Measurements from ENCODE around the gene GLI3. TPM values are rescaled to one million over a fixed set of nuclear protein-coding genes. Genes with fewer than 3 reads are reported as not detected.

GLI3 gene
- total and polyA plus RNA-seq, 11 donors: 0.50 to 14.4 (median 5.7) TPM

DNA sequence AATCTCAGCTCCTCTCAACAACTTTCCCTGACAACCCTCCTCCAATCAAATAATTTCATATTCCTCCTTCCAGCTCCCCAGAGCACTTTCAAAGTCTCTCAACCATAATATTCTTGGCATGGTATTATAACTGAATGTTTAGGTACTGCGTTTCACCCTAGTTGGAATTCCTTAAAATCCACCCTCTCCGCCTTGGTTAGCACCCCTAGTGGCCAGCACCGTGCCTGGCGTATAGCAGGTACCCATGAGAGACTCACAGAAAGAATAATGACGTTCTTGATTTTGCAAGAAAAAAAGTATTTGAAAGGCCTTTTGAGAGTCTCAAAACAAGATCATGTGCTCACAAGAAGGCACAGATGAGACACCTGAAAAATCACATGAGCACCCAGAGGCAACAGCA lies 50.9 kb downstream of the GLI3 start:
- no peaks in the 10 kb centered on the region for H3K27me3 ChIP-seq
- 70 to 79% (median 75%) methylated on average over 5 of the region's 5 CpGs for WGBS, 4 donors
- H3K9me3 ChIP-seq: no peaks in the 10 kb centered on the region
- intact Hi-C loops (cut with DNase I): no loop called here
- no peak overlapping the region for H3K27ac ChIP-seq
- no peak overlapping the region for H3K4me3 ChIP-seq
- TF ChIP-seq, protein P1, sequence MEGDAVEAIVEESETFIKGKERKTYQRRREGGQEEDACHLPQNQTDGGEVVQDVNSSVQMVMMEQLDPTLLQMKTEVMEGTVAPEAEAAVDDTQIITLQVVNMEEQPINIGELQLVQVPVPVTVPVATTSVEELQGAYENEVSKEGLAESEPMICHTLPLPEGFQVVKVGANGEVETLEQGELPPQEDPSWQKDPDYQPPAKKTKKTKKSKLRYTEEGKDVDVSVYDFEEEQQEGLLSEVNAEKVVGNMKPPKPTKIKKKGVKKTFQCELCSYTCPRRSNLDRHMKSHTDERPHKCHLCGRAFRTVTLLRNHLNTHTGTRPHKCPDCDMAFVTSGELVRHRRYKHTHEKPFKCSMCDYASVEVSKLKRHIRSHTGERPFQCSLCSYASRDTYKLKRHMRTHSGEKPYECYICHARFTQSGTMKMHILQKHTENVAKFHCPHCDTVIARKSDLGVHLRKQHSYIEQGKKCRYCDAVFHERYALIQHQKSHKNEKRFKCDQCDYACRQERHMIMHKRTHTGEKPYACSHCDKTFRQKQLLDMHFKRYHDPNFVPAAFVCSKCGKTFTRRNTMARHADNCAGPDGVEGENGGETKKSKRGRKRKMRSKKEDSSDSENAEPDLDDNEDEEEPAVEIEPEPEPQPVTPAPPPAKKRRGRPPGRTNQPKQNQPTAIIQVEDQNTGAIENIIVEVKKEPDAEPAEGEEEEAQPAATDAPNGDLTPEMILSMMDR (IDR thresholded peaks at IDR 0.05): peak in 6 of 12 donors; percentile 19 to 44 (median 23)
- no peak for TF ChIP-seq POLR2A (IDR thresholded peaks at IDR 0.05)
- peak in 1 of 4 donors; percentile 28 for ATAC-seq
- H3K4me1 ChIP-seq: peaks cover 0 to 6% (median 0%) of the 10 kb centered on the region in 12 donors
- H3K36me3 ChIP-seq: no peaks in the 10 kb centered on the region
- no peak for DNase-seq

DNA sequence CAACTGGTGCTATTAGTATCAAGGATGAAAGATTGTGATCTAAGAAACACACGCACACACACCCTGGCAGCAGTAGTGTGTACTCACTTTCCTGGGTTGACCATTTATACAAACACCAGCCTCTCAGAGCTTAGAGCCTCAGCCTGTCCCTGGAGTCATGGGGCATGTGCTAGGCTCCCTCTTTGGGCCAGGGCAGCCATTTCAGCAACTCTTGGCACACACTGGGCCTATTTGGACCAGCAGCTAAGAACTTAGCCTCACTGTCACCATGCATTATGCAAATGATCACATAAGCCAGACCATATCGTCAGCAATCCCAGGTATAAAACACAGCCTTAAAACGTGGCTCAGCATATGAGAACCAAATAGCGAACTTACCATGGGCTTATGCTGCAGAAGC lies 51.3 kb downstream of the GLI3 start:
- Histone ChIP-seq H3K4me1 (peaks cover 0 to 10% (median 0%) of the 10 kb centered on the region in 12 donors), H3K4me3 (no peak overlapping the region), H3K27me3 (no peaks in the 10 kb centered on the region), H3K9me3 (no peaks in the 10 kb centered on the region), H3K36me3 (no peaks in the 10 kb centered on the region), H3K27ac (no peak overlapping the region)
- peak in 1 of 4 donors; percentile 24 for ATAC-seq
- no peak for TF ChIP-seq POLR2A (IDR thresholded peaks at IDR 0.05)
- TF ChIP-seq, protein P1 (IDR thresholded peaks at IDR 0.05): no peak
- intact Hi-C loops (cut with DNase I): no loop called here
- 86 to 94% (median 89%) methylated on average over 4 of the region's 4 CpGs for WGBS, 4 donors
- DNase-seq: no peak

- H3K4me3 ChIP-seq: no peak overlapping the region
- no peaks in the 10 kb centered on the region for H3K27me3 ChIP-seq
- no peaks in the 10 kb centered on the region for H3K9me3 ChIP-seq
- 94 to 95% (median 94%) methylated on average over 6 of the region's 6 CpGs for WGBS, 4 donors
- no peak for ATAC-seq
- intact Hi-C loops (cut with DNase I): no loop called here
- peaks cover 0 to 9% (median 0%) of the 10 kb centered on the region in 12 donors for H3K4me1 ChIP-seq
- no peak overlapping the region for H3K27ac ChIP-seq
- DNase-seq: no peak
- TF ChIP-seq, protein P1 (IDR thresholded peaks at IDR 0.05): no peak
- TF ChIP-seq POLR2A (IDR thresholded peaks at IDR 0.05): no peak
- H3K36me3 ChIP-seq: no peaks in the 10 kb centered on the region
Observed at GRCh38 chr7:42183547-42183946, 53.5 kb downstream of the GLI3 start.

DNA sequence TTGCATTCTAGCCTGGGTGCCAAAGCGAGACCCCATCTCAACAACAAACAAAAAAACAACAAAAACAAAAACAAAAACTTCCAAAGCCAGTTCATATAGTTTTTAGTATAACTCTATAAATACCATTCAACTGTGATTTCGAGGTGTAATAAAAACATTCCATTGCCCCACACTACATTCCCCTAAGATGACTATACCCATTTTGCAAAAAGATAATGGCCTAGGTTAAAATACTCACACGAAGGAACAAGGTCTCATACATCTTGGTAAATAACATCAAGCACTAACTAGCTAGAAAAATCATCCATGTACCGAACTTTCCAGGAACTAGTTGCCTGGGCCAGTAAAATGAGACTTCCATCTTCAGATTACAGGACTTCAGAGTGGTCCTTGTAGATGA lies 55.4 kb downstream of the GLI3 start:
- Histone ChIP-seq H3K4me3 (no peak overlapping the region), H3K27ac (no peak overlapping the region), H3K27me3 (no peaks in the 10 kb centered on the region), H3K36me3 (no peaks in the 10 kb centered on the region), H3K4me1 (peaks cover 0 to 9% (median 0%) of the 10 kb centered on the region in 12 donors), H3K9me3 (no peaks in the 10 kb centered on the region)
- DNase-seq: no peak
- WGBS, 4 donors: 78 to 95% (median 94%) methylated on average over 4 of the region's 4 CpGs
- TF ChIP-seq POLR2A (IDR thresholded peaks at IDR 0.05): no peak
- TF ChIP-seq, protein P1 (IDR thresholded peaks at IDR 0.05): no peak
- intact Hi-C loops (cut with DNase I): no loop called here
- ATAC-seq: no peak

Data from heart left ventricle (tissue), 16 donors.